ENCODE data around the gene LARP7.
"Not testable (repeated sequence)": the region's sequence is repeated elsewhere in the genome, so short reads cannot be mapped to it uniquely, and the experiment has no call there.

The LARP7 gene

GRCh38 chr4:112651641-112652040 lies 14.7 kb downstream of the LARP7 start:
- no peak for DNase-seq

DNA sequence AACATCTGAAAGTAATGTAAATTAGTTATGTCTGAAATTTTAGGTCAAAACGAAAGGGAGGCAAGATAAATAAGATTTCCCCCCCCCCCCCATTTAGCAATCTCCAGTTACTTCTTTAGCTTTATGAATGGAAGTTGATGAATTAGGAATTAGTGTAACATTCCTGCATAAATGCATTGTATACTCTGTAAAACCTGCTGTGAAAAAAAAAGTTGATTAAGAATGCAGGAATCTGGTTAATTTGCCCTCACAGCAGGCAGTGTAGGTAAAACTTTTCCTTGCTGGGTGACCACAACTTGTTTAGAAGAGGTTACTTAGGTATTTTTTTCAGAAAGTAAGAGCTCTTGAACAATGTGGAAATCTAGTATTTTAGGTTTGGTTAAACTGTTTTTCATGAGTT lies 15.3 kb downstream of the LARP7 start:
- no peak for DNase-seq

DNA sequence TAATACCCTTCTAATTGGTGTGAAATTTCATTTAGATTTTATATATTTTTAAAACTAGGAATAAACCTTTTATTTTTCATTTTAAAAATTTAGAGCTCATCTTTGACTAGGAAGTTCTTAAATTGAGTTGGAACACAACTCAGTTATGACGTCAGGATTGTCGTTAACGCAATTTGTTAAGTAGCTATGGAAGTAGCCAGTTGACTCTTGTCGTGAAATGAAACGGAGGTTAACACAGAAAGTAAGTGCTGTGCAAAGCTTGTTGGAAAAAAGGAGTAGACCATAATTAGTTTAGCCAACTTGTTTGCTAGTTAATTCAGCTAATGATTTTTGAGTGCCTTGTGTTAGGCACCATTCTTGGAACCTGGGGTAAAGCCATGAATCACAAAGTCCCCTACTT lies 18.3 kb downstream of the LARP7 start:
- DNase-seq, result no peak

DNA sequence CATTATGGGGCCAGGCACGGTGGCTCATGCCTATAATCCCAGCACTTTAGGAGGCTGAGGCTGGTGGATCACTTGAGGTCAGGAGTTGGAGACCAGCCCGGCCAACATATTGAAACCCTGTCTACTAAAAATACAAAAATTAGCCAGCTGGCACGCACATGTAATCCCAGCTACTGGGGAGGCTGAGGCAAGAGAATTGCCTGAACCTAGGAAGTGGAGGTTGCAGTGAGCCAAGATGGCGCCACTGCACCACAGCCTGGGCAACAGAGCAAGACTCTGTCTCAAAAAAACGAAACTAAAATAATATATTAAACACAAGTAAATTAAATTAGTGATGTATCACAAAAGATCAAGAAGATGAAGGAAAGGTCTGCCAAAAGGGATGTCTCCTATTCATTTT lies 19.2 kb downstream of the LARP7 start:
- not testable (repeated sequence) for DNase-seq

DNA sequence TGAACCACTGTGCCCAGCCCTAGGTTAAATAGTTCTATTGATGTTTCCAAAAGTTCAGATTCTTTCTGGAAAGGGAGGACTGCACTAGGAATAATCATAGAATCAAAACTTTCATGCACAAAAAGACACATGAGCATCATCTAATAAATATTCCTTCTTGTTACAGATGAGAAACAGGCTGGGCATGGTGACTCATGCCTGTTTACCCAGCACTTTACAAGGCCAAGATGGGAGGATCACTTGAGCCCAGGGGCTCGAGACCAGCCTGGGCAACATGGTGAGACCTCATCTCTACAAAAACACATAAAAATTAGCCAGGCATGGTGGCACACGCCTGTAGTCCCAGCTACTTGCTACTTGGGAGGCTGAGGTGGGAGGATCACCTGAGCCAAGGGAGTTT lies 27.7 kb downstream of the LARP7 start:
- DNase-seq, result no peak

- DNase-seq, result no peak
Measured at GRCh38 chr4:112668131-112668530, 31.2 kb downstream of the LARP7 start.

DNA sequence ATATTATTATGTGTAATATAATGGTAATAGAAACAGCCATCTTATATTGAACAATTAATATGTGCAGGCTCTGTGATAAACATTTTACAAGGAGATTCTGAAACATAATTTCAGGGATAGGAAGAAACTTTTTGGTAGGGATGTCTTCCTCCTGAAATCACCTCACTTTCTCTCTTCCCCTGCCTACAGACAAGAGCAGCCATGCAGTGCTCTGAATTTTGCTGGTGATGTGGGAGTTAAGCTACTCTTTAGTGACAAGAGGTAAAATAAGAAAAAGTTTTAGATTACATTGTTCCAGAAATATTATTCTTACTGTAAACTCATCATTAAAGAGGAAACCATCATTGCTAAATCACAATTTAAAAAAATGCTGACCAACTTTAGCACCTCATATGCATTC lies 36.1 kb downstream of the LARP7 start:
- DNase-seq, result no peak

GRCh38 chr4:112673686-112674085 lies 36.7 kb downstream of the LARP7 start:
- no peak for DNase-seq

DNA sequence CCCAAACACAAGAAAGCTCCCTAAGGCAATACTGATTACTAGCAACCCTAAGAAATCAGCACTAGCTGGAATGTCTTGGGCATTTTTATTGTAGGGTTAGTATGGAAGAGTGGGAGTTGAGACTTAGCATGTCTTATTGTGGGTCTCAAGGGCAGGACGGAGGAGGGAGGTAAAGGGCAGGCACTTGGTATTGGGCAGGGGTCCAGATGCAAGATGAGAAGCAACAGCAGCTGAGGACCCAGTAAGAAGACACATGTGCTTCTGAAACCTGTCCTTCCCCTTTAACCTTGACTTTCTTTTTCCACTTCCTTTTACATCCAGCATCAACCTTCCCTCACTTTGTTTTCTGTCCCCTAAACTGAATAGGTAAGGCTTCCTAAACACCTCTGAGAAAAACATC lies 37.4 kb downstream of the LARP7 start:
- no peak for DNase-seq

- no peak for DNase-seq
Measured at GRCh38 chr4:112677519-112678091, 40.7 kb downstream of the LARP7 start.

GRCh38 chr4:112680996-112681395 lies 44.1 kb downstream of the LARP7 start:
- no peak for DNase-seq

- DNase-seq, result no peak
Measured at GRCh38 chr4:112693507-112693906, 56.6 kb downstream of the LARP7 start.

DNA sequence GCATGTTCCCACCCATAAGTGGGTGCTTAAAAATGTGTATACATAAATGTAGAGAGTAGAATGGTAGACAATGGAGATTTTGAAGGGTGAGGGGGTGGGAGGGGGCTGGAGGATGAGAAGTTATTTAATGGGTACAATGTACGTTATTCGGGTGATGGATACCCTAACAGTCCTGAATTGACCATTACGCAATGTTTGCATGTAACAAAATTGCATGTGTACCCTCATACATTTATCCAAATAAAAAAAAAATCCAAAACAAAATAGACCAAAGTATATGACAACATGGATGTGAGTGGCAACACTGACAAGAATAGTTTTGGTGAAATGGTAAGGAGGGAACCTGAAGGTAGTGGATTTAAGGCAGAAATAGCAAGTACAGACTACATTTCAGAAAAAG lies 63.7 kb downstream of the LARP7 start:
- DNase-seq, result no peak

DNA sequence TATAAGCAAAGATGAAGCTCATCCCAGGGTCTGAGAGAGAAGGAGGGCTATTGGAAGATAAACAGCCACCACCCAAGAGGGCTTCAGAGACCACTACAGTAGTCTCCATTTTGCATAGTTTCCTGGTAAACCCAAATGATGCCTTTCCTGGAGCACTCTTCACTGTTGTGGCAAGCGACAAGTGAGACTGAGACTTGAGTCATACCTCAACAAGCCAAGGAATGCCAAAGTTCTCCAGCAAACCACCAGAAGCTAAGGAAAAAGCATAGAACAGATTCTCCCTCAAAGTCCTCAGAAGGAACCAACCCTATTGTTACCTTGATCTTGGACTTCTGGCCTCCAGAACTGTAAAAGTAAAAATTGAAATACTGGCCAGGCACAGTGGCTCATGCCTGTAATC lies 65.9 kb downstream of the LARP7 start:
- no peak for DNase-seq

DNA sequence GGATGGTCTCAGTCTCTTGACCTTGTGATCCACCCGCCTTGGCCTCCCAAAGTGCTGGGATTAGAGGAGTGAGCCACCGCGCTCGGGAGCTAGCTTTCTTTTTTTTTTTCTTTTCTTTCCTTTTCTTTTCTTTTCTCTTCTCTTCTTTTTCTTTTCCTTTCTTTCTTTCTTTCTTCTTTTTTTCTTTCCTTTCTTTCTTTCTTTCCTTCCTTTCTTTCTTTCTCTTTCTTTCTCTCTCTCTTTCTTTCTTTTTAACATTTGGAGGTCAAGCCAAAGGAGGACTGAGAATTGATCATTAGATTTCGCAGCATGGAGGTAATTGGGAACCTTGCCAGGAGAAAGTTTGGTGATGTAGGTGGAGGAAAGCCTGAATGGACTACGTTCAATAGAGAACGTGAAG lies 67.4 kb downstream of the LARP7 start:
- DNase-seq, result no peak

DNA sequence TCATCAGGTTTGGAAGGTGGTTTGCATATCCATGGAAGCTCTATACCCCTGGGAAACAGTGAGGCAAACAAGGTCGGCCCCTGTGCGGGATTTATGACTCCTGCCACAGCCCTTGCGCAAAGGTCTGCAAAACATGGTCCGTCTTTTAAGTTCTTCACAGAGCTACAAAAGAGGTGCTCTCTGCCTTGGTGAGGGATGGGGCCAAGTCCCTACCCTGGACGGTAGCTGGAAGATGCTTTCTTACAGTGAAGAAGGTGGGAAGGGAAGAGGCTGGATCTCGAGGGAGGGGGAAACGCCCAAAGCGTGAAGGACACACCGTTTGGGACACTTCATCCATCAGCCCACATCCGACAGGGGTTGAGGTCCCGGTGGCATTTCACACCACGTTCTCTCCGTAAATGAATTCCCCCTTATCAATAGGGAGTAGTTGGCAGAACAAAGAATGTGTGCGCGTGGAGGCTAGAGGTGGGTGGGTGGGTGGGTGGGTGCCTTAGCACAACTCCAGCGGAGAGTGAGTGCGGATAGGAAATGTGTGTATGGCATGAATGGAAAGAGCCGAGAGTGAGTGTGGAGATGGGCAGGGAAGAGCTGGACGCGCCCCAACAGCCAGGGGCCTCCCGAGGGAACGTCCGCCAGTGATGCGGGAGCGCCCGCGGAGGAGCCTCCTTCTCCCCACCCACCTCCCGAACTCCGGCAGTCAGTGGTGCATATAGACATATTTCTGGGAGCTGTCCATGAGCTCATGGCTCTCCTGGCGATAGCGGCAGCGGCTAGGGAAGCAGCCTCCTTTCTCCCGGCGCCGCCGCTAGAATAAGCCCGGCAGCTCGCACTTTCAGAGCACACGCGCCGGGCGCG lies 68.3 kb downstream of the LARP7 start:
- peak; percentile 7 for DNase-seq

DNA sequence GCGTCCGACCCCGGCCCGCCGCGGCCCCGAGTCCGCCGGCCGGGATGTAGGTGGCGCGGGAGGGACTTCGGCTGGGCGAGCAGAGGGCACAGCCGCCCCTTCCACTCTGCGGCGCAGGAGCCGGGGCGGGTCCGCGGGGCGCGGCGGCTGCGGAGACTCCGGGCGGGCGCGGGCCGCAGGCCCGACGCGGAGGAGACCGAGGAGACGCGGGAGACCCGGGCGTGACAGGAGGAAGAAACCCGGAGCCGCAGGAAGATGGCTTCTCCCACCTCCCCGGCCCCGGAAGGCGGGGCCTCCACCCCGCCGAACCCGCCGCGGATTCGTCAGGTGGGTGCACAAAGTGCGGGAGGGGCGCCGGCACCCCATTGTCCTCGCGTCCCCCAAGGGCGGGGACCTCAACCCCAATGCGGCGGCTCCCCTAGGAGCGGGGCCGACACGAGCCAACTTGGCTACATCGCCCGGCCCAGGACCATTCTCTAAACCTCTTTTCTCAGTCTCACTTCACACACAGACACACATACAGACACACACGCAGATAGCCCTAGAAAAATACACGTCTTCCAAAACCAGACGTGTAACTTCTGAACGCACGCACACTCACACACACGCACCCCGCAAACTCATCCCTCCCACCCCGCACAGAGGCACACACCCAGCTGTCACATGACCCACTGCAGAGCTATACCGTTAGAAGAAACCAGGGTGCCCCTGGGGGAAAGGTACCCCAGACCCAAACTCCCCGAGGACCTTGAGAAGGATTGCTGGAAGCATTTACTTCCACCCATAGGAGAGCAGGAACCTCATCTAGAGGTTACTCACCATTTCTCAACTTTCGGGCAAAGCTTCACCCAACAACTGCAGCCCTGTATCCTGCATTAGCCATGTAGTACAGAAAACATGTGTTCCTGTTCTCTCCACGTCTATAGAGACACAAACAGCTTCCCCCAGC lies 69.2 kb downstream of the LARP7 start:
- DNase-seq, result peak; percentile 9

DNA sequence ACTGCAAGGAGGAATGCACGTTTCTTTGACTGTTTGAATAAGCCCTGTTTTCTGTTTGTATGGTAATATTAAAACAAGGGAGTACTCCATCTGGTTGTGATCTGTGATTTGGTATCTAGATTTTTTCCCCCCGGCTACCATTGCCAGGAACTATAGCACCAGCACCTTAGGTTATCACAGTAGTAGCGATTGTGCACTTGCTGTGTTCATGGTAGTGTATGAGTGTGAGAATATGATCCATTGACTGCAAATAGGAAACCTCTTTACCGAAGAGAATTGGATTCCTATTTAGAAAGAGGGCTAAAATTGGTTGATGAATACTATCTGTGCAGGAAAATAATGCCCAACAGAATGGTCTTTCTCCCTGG lies 69.9 kb downstream of the LARP7 start:
- no peak for DNase-seq
